HepG2 (cell line): ENCODE results near the gene EFNA2. TPM values are rescaled to one million over a fixed set of nuclear protein-coding genes. Genes with fewer than 3 reads are reported as not detected.

Source experiments
- AHDC1 ChIP-seq: sonication (generic); formaldehyde crosslinking; IDR thresholded peaks from 2 replicates; pipeline ENCODE4 v1.5.1; 2020; ENCODE audit warnings: mild to moderate bottlenecking, missing genetic modification reagents, borderline replicate concordance
- DDIT3 ChIP-seq: sonication (generic); formaldehyde crosslinking; IDR thresholded peaks from 2 replicates; pipeline ENCODE4 v1.4.0; 2020; ENCODE audit warnings: mild to moderate bottlenecking, missing genetic modification reagents
- GPBP1L1 ChIP-seq: sonication (generic); formaldehyde crosslinking; IDR thresholded peaks from 2 replicates; pipeline ENCODE4 v1.5.0; 2020; ENCODE audit warnings: mild to moderate bottlenecking, missing genetic modification reagents
- NFIC ChIP-seq: IDR thresholded peaks from 2 replicates; pipeline ENCODE4 v1.6.1; 2012; ENCODE audit warnings: mild to moderate bottlenecking, low read length, inconsistent platforms
- NR2C2 ChIP-seq: sonication (generic); formaldehyde crosslinking; IDR thresholded peaks from 2 replicates; pipeline ENCODE4 v1.4.0; 2020; ENCODE audit warnings: missing genetic modification reagents, mild to moderate bottlenecking, moderate library complexity, borderline replicate concordance
- RCOR2 ChIP-seq: IDR thresholded peaks from 2 replicates; pipeline ENCODE4 v1.6.1; 2016; ENCODE audit warnings: missing biosample characterization, missing genetic modification reagents
- SNAI1 ChIP-seq: sonication (generic); formaldehyde crosslinking; IDR thresholded peaks from 2 replicates; pipeline ENCODE4 v1.5.0; 2020; ENCODE audit warnings: mild to moderate bottlenecking, missing genetic modification reagents, borderline replicate concordance
- SRSF1 ChIP-seq: fragments of 200-400 bp; formaldehyde crosslinking; optimal IDR thresholded peaks from 2 replicates; pipeline ENCODE3; 2017; ENCODE audit warnings: mild to moderate bottlenecking, low read depth, low read length, moderate library complexity
- STAG1 ChIP-seq: sonication (generic); formaldehyde crosslinking; IDR thresholded peaks from 2 replicates; pipeline ENCODE4 v1.4.0; 2020; ENCODE audit warnings: missing genetic modification reagents
- ZBTB1 ChIP-seq: sonication (generic); formaldehyde crosslinking; IDR thresholded peaks from 2 replicates; pipeline ENCODE4 v1.4.0; 2020; ENCODE audit warnings: missing genetic modification reagents, borderline replicate concordance
- ZNF337 ChIP-seq: sonication (generic); formaldehyde crosslinking; IDR thresholded peaks from 2 replicates; pipeline ENCODE4 v1.5.1; 2020; ENCODE audit warnings: missing genetic modification reagents, low read depth, mild to moderate bottlenecking, borderline replicate concordance
- ZNF512 ChIP-seq: sonication (generic); formaldehyde crosslinking; IDR thresholded peaks from 2 replicates; pipeline ENCODE4 v1.4.0; 2020; ENCODE audit warnings: mild to moderate bottlenecking, missing genetic modification reagents
- ZNF639 ChIP-seq: conservative IDR thresholded peaks from 2 replicates; pipeline ENCODE4 v1.6.1; 2018; ENCODE audit warnings: missing genetic modification reagents
- ZNF776 ChIP-seq: sonication (generic); formaldehyde crosslinking; IDR thresholded peaks from 2 replicates; pipeline ENCODE4 v1.4.0; 2020; ENCODE audit warnings: mild to moderate bottlenecking, missing genetic modification reagents
- ZNF784 ChIP-seq: sonication (generic); formaldehyde crosslinking; IDR thresholded peaks from 2 replicates; pipeline ENCODE4 v1.5.1; 2020; ENCODE audit warnings: missing genetic modification reagents, mild to moderate bottlenecking, borderline replicate concordance
- ZNF839 ChIP-seq: sonication (generic); formaldehyde crosslinking; IDR thresholded peaks from 2 replicates; pipeline ENCODE4 v1.4.0; 2020; ENCODE audit warnings: missing genetic modification reagents, mild to moderate bottlenecking, borderline replicate concordance
- ZNF841 ChIP-seq: sonication (generic); formaldehyde crosslinking; IDR thresholded peaks from 2 replicates; pipeline ENCODE4 v1.8.1; 2023; ENCODE audit warnings: missing genetic modification reagents, borderline replicate concordance
- ZSCAN12 ChIP-seq: sonication (generic); formaldehyde crosslinking; IDR thresholded peaks from 2 replicates; pipeline ENCODE4 v1.9.0; 2021; ENCODE audit warnings: mild to moderate bottlenecking, missing genetic modification reagents
- polyA plus RNA-seq, 8 experiments: library from polyadenylated mRNA; depleted of rRNA in 3 of 8; stranded (reverse) in 7 of 8; unstranded in 1 of 8; fragments of >200 nt; fragmentation: Illumina TruSeq in 4 of 8; extraction: Trizol in 4 of 8; gene quantifications; 2 replicates each; pipeline versions ENCODE4 v1.2.1 to v1.2.3, GENCODE V29; 2011 to 2016; ENCODE audit warnings: low read depth in 4 of 8, missing spikeins in 1 of 8, mixed read lengths in 1 of 8; ENCODE audit not compliant: insufficient read depth in 1 of 8
- total RNA-seq, 5 experiments: library from RNA; depleted of rRNA; stranded (reverse); fragments of >200 nt; fragmentation: Illumina TruSeq; extraction: Trizol; gene quantifications; 2 replicates each; pipeline ENCODE4 v1.2.3, GENCODE V29; 2016; ENCODE audit warnings: low read depth in 1 of 5

Gene EFNA2
- total and polyA plus RNA-seq, 2 of the 13 experiments (the other 11 are each of a cell fraction or from before 2014, with no cell fraction given), result 6.0 to 9.9 TPM

GRCh38 chr19:1304197-1304924 is 18.7 kb downstream of the EFNA2 start (continued):
- no peak for TF ChIP-seq GPBP1L1 (CRISPR knock-in tag)
- TF ChIP-seq ZNF841 (CRISPR knock-in tag), result no peak
- TF ChIP-seq NR2C2 (CRISPR knock-in tag), result 0 out of 2 replicates have a peak, but pooled peaks have one; percentile 20
- TF ChIP-seq SNAI1, result no peak
- no peak for TF ChIP-seq DDIT3 (CRISPR knock-in tag)
- peak; percentile 38; the same call in 1 of the 2 replicates for TF ChIP-seq ZNF784 (CRISPR knock-in tag)
- no peak for TF ChIP-seq ZNF839 (CRISPR knock-in tag)
- TF ChIP-seq STAG1 (CRISPR knock-in tag), result peak; percentile 13; the same call in 1 of the 2 replicates
- TF ChIP-seq ZSCAN12 (CRISPR knock-in tag), result no peak
- no peak for TF ChIP-seq ZBTB1 (CRISPR knock-in tag)
- TF ChIP-seq SRSF1, result no peak
- no peak for TF ChIP-seq ZNF512 (CRISPR knock-in tag)
- no peak for TF ChIP-seq ZNF776
- no peak for TF ChIP-seq RCOR2 (CRISPR knock-in tag)
- TF ChIP-seq ZNF337 (CRISPR knock-in tag), result no peak
- no peak for TF ChIP-seq ZNF639 (CRISPR knock-in tag)
- no peak for TF ChIP-seq NFIC
- no peak for TF ChIP-seq AHDC1 (CRISPR knock-in tag)
